G401.6 (cell line): Measurements from ENCODE around the gene ANXA2R.
"Not testable (repeated sequence)": the region's sequence is repeated elsewhere in the genome, so short reads cannot be mapped to it uniquely, and the experiment has no call there.

ENCODE experiments used
- FAIRE-seq: peaks from 2 replicates; lab custom pipeline; 2012; peaks lifted over from hg19 to GRCh38; lab: Jason Lieb, UNC

Gene ANXA2R

DNA sequence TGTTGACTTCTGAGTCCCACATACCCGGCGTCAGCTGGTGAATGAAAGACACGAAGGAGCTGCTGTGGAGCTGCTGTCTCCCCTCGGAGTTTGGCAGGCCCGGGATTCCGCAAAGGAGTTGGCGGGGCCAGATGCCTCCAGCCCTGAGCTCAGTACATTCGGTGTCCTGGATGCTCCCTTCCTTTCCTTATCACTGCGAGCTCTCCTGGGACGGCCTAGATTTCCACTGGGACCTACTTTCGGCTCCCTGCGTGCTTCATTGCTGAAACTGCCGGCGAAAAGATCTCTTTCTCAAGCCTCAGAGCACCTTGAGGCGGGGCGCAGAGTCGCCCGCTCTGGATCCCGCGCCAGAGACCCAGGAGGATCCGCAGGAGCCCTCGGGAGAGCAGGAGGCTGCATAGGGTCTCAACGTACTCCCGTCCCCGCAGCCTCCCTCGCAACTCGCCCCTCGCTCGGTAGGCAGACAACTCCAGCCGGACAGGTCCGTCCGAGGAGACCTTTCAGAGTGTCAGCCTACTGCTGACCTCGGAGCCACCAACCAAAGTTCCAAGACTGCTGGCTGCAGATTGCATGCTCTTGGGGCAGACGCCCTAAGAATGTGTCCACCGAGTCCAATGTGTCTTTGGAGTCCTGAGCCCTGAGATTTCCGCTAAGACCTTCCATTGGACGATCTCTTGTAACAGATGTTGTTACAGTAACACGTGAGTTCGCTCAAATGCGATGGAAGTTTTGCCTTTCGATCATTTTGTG, 6.1 kb downstream of the ANXA2R start:
- FAIRE-seq, result no peak

DNA sequence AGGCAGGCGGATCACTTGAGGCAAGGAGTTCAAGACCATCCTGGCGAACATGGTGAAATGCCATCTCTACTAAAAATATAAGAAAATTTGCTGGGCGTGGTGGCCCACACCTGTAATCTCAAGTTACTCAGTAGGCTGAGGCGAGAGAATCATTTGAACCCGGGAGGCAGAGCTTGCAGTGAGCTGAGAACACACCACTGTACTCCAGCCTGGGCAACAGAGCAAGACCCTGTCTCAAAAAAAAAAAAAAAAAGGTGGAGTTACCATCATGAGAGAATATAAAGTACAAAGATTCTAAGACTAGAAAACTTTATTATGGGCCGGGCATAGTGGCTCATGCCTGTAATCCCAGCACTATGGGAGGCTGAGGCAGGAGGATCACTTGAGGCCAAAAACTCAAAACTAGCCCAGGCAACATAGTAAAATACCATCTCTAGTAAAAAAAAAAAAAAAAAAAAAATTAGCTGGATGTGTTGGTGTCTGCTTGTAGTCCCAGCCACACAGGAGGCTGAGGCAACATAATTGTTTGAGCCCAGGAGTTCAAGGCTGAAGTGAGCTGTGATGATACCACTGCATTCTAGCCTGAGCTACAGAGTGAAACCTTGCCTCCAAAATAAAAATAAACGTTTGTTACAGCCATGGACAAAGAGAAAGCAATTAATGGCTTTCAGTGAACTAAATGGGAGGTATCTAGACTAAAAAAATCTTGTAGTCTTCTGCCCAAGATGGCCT, 12.9 kb downstream of the ANXA2R start:
- FAIRE-seq, result no peak

DNA sequence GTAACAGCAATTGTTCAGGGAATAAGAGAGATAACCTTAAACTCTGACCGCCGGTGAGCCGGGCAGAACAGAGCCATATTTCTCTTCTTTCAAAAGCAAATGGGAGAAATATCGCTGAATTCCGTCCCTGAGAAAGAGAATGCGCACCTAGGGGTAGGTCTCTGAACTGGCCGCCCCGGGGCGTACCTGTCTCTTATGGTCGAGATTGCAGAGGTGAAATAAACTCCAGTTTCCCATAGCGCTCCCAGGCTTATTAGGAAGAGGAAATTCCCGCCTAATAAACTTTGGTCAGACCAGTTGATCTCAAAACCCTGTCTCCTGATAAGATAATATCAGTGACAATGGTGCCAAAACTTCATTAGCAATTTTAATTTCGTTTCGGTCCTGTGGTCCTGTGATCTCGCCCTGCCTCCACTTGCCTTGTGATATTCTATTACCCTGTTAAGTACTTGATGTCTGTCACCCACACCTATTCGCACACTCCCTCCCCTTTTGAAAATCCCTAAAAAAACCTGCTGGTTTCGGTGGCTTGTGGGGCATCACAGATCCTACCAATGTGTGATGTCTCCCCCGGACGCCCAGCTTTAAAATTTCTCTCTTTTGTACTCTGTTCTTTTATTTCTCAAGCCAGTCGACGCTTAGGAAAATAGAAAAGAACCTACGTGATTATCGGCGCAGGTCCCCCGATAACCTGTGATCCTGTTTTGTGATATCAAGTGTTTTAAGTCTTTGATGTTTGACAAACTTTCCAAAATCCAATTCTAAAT, 14.8 kb downstream of the ANXA2R start:
- not testable (repeated sequence) for FAIRE-seq

DNA sequence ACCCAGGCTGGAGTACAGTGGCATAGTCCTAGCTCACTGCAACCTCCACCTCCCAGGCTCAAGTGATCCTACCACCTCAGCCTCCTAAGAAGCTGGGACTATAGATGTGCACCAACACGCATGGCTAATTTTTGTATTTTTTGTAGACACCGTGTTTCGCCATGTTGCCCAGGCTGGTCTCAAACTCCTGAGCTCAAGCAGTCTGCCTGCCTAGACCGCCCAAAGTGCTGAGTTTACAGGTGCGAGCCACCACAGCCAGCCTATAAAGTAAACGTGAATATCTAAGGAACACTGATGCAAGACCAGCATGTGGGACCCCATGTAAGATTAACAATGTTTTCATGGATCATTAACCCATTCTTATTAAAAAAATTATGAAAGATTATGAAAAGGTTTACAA, 15.9 kb downstream of the ANXA2R start:
- FAIRE-seq, result no peak

DNA sequence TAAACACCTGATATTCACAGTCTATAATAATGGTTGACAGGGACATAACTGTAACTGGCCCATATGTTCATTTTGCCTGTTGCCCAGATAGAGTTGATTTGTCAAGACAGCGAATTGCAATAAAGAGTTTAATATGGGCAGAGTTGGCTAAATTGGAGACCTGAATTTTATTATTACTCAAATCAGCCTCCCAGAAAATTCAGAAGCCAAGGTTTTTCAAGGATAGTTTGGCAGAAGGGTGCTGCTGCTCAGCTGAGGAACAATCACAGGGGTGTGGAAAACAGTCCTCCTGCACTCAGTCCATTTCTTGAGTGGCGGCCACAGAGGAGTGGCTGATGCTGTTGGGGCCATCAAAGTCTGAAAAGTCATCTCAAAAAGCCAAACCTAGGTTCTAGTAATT, 19.0 kb downstream of the ANXA2R start:
- no peak for FAIRE-seq

DNA sequence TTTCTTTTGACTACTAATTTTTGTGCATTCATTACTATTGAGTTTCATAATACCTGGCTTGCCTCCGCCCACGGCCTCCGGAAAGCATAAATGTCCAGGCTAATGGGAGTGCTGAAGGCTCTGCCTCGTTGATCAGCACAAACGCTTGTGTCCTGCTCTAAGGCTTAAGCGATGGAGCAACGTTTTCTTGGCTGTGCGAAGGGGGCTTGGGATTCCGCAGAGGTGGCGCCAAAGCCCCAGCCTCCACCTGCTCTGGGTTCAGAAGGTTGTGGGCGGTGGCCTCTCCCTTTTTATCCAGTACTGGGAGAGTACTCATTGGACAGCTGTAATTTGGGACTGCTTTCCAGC, 19.7 kb downstream of the ANXA2R start:
- FAIRE-seq, result no peak

DNA sequence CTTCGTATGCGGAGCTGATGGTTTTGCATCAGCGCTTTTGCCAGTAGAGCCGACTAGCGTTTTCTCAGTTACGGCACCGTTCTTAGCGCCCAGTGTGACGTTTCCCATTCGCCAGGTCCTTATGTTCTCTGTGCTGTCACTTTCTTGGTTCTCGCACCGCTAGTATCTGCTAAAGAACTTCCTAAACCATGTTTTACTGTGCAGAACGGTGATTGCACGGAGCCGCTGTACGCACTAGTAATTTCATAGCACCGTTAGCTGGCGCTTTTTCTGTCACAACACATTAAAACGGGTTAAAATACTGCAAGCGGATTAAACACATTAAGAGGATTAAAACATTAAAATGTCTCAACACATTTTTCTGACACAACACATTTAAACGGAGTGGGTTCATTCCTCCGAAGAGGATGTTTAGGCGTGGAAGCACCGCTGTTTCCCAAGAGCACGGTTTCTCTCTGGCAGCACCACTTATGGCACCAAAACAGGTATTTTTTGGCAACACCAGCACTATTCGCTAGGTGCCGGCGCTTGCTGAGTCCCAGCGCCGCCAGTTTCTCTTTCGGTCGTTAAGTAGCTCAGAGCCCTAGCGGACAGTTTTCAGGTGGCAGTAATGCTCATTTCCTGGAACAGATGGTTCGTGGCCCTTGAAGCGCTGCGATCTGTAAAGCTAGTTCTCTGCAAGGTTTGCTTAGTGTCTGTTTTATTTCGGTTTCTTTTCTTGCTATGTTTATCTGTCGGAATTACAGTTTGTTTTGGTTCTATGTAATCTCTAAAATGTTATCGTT, 20.3 kb downstream of the ANXA2R start:
- no peak for FAIRE-seq

DNA sequence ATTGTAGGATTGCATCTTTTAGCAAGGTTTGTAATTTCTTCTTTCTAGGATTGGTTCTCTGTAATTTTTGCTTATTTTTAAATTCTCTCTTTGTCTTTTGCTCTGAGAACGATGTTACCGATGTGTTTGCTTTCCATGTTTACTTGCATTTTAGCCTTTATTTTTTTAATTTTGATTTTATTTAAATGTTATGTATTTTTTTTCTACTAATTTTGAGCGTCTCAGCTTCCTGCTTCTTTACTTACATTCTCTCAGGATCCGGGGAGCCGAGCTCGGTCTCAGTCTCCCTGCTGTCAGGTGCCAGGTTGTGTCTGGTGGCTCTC, 20.9 kb downstream of the ANXA2R start:
- no peak for FAIRE-seq

DNA sequence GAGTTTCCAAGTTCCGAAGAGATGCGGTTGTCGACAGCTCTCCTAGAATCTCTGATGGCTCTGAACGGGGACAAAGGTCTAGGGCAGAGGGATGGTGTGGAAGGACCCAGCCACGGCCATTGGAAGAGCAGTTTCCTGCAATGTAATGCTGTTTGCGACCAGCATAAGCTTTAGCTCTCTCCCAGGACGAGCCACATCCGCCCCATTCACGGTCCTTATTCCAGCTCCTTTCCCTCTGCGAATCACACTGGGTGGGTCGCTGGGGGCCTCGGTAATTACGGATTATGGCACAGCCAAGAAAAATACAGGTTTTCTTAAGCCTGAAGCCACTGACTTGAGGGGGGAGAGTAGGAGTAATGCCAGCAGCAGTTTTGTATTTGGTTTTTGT, 22.7 kb downstream of the ANXA2R start:
- FAIRE-seq, result no peak

DNA sequence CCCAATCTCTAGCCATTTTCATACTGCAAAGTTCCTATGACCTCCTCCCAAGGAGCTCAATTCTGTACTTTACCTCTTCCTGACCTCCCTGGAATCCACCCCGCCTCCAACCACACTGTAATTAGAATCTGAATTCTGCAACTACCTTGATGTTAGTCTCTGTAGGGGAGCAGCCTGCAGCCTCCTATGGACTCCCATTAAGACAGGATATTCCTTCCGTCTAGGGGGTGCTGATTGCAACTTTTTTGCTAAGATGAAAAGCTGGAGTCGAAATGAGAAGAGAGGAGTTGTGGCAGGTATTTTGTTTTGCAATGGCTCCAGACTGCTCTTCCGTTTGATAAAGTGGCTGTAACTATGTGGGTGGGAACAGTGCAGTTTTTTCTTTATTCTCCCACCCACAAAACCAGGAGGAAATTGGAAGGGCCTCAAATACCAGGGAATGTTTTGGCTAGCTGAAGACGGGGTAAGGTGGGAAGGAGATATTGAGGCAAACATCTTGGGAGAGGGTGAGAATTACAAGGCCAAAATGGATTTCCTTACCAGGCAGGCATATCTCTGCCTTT, 23.8 kb downstream of the ANXA2R start:
- FAIRE-seq, result no peak

DNA sequence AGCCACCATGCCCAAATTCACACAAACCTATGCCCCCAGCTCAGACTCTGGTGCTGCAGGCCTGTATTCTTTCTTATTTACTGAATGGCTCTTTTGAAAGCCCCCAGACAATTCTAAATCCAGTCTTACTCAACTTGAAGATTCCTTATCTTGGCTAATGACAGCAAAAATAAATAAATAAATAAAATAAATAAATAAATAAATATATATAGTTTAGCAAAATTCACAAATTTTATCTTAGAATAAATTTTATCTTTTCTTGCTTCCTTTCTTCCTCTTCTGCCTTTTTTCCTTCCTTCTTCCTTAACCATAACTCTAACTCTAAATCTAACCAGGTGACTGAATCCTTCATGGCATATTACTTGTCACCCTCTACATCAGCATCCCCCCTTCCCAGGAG, 25.6 kb downstream of the ANXA2R start:
- no peak for FAIRE-seq

DNA sequence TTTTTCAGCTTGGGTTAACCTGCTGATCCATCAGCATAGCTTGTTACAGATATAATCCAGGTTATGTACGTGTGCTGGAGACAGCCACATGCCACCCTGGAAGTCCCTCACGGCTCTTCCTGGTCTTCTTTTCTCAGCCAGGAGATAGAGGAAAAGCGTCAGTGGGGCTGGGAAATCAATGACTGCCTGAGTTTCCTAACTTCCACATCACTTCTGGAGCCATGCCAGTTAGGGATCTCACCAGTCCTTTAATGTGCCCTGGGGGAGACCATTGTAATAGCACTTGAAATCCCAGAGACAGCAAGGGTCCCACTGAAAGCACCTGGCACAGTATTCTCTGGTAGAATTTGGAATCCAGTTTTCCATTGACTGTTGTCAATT, 29.2 kb downstream of the ANXA2R start:
- no peak for FAIRE-seq

DNA sequence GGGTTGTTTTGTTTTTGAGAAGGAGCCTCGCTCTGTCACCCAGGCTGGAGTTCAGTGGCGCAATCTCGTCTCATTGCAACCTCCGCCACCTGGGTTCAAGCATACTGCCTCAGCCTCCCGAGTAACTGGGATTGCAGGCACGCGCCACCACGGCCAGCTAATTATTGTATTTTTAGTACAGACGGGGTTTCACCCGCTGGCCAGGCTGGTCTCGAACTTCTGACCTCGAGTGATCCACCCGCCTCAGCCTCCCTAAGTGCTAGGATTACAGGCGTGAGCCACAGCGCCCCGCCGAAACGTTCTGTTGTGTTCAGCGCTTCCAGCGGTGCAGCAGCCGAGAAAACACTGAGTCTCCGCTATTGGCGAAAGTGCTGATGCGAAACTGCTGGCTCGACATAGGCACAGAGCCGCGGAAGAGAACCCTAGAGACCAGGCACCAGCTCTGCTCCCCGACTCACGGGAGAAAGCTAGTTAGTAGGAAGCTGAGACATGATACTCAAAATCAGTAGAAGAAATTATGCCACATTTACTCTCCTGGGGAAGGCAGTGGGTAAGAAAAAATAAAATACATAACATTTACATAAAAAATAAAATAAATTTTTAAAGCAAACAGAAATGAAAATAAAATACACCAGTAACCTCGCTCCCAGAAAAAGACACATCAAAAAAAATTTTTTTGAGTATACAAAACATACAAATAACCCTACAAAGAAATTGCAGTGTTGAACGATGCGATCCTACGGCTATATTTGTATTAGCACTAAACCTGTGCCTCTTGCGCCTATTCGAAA, 31.6 kb downstream of the ANXA2R start:
- FAIRE-seq, result peak; percentile 86

DNA sequence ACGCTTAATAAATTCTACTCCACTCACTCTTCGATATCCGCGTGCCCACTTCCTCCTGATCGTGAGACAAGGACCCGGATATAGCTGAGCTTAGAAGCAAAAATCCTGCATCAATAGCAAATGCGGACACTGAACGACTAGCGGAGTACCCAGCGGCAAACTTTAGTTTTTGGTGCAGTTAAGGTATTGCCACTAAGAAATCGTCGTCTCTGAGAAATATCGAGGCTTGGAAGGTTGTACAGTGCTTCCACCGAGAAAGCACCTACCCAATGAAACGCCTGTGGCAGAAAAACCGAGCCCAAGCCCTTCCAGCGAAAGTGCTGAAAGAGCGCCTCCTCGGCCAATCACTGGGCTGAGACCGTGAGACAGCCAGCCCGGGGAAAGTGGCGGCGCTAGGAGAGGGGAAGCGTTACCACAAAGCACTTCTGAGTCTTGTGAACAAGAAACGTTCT, 32.2 kb downstream of the ANXA2R start:
- no peak for FAIRE-seq

DNA sequence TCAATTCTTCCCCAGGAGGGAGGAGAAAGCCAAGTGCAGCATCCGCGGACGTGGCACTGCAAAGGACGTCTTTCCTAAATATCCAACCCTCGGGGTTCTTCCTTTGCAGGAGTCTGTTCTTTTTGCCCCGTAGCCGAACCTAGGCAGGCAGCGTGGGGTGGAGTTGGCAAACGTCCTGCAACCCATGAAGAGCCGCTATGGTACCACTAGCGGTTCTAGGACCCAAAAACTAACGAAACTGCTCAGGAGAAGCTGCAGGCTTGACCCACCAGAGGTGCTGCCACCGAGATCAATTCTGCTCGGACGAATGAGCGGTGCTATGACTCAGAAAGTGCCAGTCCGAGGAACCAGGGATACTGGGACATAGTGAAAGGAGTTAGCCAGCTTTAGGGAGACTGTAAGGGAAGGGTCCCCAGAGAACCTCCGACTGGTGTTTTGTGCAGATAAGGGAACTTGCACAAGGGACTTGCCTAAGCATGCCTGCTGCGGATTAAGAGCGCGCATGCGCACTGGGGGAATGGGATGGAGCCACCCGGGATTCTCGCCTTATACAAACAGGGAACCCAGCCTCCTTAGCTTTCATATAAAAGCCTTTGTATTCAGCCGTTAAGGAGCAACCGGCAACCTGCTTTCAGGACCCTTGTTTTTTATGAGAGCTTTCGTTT, 32.7 kb downstream of the ANXA2R start:
- no peak for FAIRE-seq

DNA sequence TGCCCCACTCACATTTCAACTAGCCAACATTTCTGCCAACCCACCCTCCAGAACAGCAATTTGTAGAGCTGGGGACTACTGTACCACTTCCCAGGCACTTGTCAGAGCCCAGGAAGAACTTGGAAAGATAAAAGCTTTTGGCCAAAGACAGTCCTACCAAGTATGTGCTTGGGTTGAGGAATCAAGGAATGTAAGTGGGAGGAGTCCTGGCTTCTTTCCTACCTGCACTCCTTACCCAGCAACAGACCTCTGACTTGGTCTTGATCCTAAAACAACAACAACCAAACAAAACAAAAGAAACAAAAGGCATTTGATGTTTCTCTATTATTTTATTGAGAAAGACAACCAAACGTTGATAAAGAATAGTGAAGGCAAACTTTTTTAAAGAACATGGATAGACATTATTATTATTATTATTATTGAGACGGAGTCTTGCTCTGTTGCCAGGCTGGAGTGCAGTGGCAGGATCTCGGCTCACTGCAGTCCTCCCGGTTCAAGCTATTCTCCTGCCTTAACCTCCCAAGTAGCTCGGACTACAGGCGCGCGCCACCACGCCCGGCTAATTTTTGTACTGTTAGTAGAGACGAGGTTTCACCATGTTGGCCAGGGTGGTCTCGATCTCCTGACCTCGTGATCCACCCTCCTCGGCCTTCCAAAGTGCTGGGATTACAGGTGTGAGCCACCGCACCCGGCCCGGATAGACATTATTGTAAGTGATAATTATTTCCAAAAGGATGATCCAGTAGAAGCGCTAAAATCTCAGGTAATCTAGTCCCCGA, 33.5 kb downstream of the ANXA2R start:
- no peak for FAIRE-seq

DNA sequence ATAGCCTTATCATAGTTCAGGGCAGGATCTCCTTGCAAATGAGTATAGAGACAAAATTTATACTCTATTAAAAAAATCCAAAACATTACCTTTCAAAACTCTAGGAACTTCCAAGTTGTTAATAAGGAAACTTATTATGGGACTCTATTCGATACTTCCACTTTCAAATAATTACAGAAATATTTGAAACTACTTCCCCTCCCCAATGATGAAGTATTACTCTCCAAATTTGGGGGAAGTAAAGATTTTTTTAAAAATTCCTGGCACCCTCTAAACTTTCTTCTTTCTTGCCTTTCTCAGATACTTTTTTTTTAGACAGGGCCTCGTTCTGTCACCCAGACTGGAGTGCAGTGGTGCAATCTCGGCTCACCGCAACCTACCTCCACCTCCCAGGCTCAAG, 35.1 kb downstream of the ANXA2R start:
- no peak for FAIRE-seq

DNA sequence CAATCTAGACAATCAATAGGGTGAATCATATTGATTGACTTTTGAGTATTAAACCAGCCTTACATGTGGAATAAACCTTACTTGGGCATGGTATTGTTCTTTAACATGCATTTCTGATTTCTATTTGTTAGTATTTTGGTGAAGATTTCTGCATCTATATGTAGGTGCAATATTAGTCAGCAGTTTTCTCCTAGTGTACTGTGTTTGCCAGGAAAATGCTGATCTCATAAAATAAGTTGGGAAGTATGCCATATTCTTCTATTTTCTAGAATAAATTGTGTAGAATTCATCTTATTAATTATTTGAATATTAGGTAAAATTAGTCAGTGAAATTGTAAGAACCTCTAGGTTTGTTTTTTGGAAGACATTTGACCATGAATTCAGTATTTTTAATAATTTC, 38.4 kb downstream of the ANXA2R start:
- no peak for FAIRE-seq

DNA sequence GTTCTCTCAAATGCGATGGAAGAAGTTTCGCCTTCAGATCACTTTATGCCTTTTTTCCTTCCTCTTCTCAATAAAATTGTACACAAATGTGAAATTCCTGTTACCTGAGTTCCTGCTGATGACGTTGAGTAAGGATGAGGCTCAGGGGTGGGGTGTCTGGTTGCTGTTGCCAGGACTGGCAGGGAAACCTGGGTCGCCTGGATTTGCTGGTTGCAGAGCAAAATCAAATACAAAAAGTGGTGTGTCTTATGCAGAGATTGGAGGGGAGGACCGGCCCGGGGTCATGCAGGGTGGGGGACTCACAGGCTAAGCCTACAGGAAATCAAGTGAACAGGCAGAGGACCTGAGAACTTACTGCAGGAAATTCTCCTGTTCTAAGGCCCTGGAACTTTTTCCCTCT, 39.2 kb downstream of the ANXA2R start:
- no peak for FAIRE-seq
